Mesothelial cell of epicardium (in vitro differentiated cells): ENCODE results near the gene UBE2G1. TPM values are rescaled to one million over a fixed set of nuclear protein-coding genes. Genes with fewer than 3 reads are reported as not detected.
A peak's percentile ranks its signal among the peaks of the same experiment; 100 is the strongest.

Experiments used
- DNase-seq, 2 experiments: peaks; one replicate each; pipeline ENCODE4 v3.0.0; 2021; ENCODE audit warnings: low spot score in 2 of 2; ENCODE audit not compliant: unreplicated experiment in 2 of 2
- H3K27ac Mint-ChIP-seq: 2 replicates; pipeline ENCODE4 v1.8.0; 2021; ENCODE audit warnings: mixed read lengths
- H3K27me3 Mint-ChIP-seq: 2 replicates; pipeline ENCODE4 v1.8.0; 2021; ENCODE audit warnings: low read depth, mixed read lengths
- H3K36me3 Mint-ChIP-seq: 2 replicates; pipeline ENCODE4 v1.8.0; 2021; ENCODE audit warnings: mixed read lengths
- H3K4me1 Mint-ChIP-seq: 2 replicates; pipeline ENCODE4 v1.8.0; 2021; ENCODE audit warnings: mixed read lengths
- H3K4me3 Mint-ChIP-seq: 2 replicates; pipeline ENCODE4 v1.8.0; 2021; ENCODE audit warnings: mild to moderate bottlenecking, moderate library complexity, mixed read lengths
- H3K9me3 Mint-ChIP-seq: 2 replicates; pipeline ENCODE4 v1.8.0; 2021; ENCODE audit warnings: mixed read lengths
- total RNA-seq: library from RNA; stranded (reverse); gene quantifications from 3 replicates; pipeline ENCODE4 v1.2.1, GENCODE V29; 2021
- TF ChIP-seq, protein P1 (sequence below): fragments of 200-600 bp; sonication (generic); IDR thresholded peaks from one replicate; pipeline ENCODE4 v1.5.0; 2021; ENCODE audit warnings: antibody characterized with exemption; ENCODE audit not compliant: unreplicated experiment

The UBE2G1 gene
- total RNA-seq, 1 donor from 2014 or later, result 86.9 TPM

DNA sequence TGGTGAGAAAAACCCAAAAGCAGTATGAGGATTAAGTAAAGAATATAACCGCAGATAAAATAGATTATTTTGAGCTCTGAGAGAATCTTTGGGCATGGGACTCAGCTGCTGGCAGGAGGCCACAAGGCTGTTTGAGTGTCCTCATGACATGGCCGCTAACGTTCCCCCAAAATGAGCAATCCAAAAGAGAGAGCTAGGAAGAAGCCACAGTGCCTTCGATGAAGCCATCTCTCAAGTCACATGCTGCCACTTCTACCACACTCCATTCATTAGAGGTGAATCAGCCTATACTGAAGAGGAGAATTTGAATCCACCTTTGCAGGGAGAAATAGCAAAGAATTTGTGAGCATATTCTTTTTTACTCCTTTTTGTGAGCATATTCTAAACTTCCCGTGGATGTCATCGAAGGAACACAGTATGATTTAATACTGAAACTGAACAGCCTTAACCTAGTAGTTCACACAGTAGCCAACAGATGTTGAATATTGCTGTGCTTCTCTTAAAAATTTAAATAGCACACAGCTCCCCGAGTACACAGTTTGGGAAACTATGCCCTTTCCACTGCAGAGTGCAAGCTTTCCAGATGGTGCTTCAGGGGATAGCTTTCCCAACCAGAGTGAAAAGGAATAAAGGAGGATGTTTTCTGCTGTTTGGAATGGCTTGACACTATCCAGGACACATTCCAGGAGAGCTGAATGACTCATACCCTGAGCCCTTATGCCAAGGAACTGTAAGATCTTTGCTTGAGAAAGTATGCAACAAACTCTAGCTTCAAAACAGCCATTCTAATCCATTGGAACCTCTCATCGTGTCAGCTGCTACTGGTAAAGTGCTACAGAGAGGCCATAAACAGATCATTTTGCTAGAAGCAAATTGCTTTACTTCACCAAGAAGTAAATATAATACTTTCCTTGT lies 136.6 kb downstream of the UBE2G1 start:
- DNase-seq, result no peak
- Mint-ChIP-seq H3K36me3 (peaks cover 6% of the 10 kb centered on the region), H3K4me1 (peaks cover 51% of the 10 kb centered on the region), H3K27ac (peak overlapping the region; percentile 98), H3K9me3 (no peaks in the 10 kb centered on the region), H3K27me3 (no peaks in the 10 kb centered on the region), H3K4me3 (no peak overlapping the region)
- TF ChIP-seq, protein P1, sequence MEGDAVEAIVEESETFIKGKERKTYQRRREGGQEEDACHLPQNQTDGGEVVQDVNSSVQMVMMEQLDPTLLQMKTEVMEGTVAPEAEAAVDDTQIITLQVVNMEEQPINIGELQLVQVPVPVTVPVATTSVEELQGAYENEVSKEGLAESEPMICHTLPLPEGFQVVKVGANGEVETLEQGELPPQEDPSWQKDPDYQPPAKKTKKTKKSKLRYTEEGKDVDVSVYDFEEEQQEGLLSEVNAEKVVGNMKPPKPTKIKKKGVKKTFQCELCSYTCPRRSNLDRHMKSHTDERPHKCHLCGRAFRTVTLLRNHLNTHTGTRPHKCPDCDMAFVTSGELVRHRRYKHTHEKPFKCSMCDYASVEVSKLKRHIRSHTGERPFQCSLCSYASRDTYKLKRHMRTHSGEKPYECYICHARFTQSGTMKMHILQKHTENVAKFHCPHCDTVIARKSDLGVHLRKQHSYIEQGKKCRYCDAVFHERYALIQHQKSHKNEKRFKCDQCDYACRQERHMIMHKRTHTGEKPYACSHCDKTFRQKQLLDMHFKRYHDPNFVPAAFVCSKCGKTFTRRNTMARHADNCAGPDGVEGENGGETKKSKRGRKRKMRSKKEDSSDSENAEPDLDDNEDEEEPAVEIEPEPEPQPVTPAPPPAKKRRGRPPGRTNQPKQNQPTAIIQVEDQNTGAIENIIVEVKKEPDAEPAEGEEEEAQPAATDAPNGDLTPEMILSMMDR, result no peak

GRCh38 chr17:4221899-4222659 lies 144.4 kb downstream of the UBE2G1 start:
- Mint-ChIP-seq H3K36me3 (peaks cover 15% of the 10 kb centered on the region), H3K4me1 (peaks cover 21% of the 10 kb centered on the region), H3K9me3 (no peaks in the 10 kb centered on the region), H3K27ac (no peak overlapping the region), H3K27me3 (no peaks in the 10 kb centered on the region), H3K4me3 (no peak overlapping the region)
- TF ChIP-seq, protein P1, result no peak
- no peak for DNase-seq

DNA sequence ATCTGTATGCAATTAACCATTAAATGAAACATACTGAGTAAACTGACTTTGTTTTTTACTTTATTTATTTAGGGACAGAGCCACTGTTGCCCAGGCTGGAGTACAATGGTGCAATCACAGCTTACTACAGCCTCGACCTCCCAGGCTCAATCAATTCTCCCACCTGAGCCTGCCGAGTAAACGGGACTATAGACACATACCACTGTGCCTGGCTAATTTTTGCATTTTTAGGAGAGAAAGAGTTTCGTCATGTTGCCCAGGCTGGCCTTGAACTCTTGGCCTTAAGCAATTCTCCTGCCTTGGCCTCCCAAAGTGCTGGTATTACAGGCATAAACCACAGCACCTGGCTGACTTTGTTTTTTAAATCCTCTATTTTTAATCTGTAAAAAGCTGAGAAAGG lies 145.3 kb downstream of the UBE2G1 start:
- Mint-ChIP-seq H3K36me3 (peaks cover 15% of the 10 kb centered on the region), H3K27ac (peak overlapping the region; percentile 83), H3K9me3 (no peaks in the 10 kb centered on the region), H3K4me3 (no peak overlapping the region), H3K4me1 (peaks cover 13% of the 10 kb centered on the region), H3K27me3 (no peaks in the 10 kb centered on the region)
- TF ChIP-seq, protein P1, result no peak
- no peak for DNase-seq

GRCh38 chr17:4220655-4221054 lies 145.8 kb downstream of the UBE2G1 start:
- peaks cover 15% of the 10 kb centered on the region for H3K4me1 Mint-ChIP-seq
- TF ChIP-seq, protein P1, result no peak
- no peak for DNase-seq
- peaks cover 15% of the 10 kb centered on the region for H3K36me3 Mint-ChIP-seq
- no peaks in the 10 kb centered on the region for H3K9me3 Mint-ChIP-seq
- no peaks in the 10 kb centered on the region for H3K27me3 Mint-ChIP-seq
- peak overlapping the region; percentile 83 for H3K27ac Mint-ChIP-seq
- no peak overlapping the region for H3K4me3 Mint-ChIP-seq

Other genes starting within 250 kb of the UBE2G1 start
- 42.2 to 45.9 TPM (median 44.1 TPM) in 3 replicates for gene ZZEF1, start 223.6 kb downstream of the UBE2G1 start, total RNA-seq
- 13.6 to 15.9 TPM (median 14.9 TPM) in 3 replicates for gene CYB5D2, start 223.5 kb downstream of the UBE2G1 start, total RNA-seq
- gene ANKFY1, start 102.7 kb downstream of the UBE2G1 start, total RNA-seq, result 60.4 to 64.5 TPM (median 64.3 TPM) in 3 replicates
- gene SPNS3, start 67.3 kb upstream of the UBE2G1 start, total RNA-seq, result not detected in 3 replicates
- 12.2 to 13.7 TPM (median 13.2 TPM) in 3 replicates for gene SPNS2, start 132.2 kb upstream of the UBE2G1 start, total RNA-seq
- gene MYBBP1A, start 188.7 kb upstream of the UBE2G1 start, total RNA-seq, result 69.5 to 74.6 TPM (median 73.5 TPM) in 3 replicates
- 0.09 to 0.27 TPM (median 0.22 TPM) in 3 replicates for gene GGT6, start 193.9 kb upstream of the UBE2G1 start, total RNA-seq
- gene SMTNL2, start 217.9 kb upstream of the UBE2G1 start, total RNA-seq, result 64.8 to 68.2 TPM (median 65.7 TPM) in 3 replicates